ENCODE measurements around the gene TBKBP1.

TBKBP1 gene, protein sequence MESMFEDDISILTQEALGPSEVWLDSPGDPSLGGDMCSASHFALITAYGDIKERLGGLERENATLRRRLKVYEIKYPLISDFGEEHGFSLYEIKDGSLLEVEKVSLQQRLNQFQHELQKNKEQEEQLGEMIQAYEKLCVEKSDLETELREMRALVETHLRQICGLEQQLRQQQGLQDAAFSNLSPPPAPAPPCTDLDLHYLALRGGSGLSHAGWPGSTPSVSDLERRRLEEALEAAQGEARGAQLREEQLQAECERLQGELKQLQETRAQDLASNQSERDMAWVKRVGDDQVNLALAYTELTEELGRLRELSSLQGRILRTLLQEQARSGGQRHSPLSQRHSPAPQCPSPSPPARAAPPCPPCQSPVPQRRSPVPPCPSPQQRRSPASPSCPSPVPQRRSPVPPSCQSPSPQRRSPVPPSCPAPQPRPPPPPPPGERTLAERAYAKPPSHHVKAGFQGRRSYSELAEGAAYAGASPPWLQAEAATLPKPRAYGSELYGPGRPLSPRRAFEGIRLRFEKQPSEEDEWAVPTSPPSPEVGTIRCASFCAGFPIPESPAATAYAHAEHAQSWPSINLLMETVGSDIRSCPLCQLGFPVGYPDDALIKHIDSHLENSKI

DNA sequence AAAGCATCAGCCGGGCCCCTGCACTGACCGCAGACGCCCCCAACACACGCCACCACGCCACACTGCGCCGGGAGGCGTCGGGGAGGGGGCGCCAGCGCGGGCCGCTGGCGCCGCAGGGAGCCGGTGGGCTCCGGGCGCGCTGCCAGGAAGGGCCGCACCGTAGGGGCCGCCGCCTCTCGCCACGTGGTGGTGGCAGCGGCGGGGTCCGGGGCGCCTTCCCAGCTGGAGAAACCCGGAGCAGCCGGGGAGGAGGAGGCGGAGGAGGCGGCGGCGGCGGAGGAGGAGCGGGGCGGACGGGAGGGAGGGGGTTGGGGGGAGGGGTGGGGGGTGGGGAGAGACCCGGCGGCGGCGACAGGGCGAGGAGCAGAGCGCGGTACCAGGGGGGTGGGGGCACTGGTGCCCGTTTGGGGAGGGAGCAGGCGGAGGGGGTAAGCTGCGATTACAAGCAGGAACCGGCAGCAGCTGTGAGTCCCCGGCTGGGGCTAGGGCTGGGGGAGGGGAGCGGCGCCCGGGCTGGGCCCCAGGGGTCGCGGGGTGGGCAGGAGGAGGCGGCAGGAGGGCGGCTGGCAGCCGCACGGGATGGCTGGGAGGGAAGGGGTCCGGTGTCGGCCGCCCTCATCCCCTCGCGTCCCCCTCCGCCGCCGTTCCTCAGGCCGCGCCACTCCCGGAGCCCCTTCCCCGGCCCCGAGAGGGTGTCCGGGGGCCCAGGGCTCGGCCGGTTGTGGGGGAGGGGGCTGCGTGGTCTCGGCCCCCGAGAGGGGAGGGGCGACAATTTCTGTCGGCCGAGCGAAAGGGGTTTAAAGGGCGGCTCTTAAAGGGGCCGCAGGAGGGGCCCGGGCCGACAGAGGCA, at the start of gene TBKBP1:
TBKBP1 (plus strand) TSS at position 431 of the 850 bp plus-strand sequence. CDS start 1,952 bp downstream, outside the sequence.
- DNase-seq (ENCODE audit: low spot score) = peak; percentile 68
- TF ChIP-seq, protein P1, sequence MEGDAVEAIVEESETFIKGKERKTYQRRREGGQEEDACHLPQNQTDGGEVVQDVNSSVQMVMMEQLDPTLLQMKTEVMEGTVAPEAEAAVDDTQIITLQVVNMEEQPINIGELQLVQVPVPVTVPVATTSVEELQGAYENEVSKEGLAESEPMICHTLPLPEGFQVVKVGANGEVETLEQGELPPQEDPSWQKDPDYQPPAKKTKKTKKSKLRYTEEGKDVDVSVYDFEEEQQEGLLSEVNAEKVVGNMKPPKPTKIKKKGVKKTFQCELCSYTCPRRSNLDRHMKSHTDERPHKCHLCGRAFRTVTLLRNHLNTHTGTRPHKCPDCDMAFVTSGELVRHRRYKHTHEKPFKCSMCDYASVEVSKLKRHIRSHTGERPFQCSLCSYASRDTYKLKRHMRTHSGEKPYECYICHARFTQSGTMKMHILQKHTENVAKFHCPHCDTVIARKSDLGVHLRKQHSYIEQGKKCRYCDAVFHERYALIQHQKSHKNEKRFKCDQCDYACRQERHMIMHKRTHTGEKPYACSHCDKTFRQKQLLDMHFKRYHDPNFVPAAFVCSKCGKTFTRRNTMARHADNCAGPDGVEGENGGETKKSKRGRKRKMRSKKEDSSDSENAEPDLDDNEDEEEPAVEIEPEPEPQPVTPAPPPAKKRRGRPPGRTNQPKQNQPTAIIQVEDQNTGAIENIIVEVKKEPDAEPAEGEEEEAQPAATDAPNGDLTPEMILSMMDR (IDR thresholded peaks at IDR 0.05; ENCODE audit: extremely low read depth, insufficient read depth, missing control alignments) = no peak
- in situ Hi-C loops (cut with MboI; ENCODE audit: low pct_unique_long_range_greater_than_20kb, low sequenced_read_pairs, unreplicated experiment) = no loop called here

DNA sequence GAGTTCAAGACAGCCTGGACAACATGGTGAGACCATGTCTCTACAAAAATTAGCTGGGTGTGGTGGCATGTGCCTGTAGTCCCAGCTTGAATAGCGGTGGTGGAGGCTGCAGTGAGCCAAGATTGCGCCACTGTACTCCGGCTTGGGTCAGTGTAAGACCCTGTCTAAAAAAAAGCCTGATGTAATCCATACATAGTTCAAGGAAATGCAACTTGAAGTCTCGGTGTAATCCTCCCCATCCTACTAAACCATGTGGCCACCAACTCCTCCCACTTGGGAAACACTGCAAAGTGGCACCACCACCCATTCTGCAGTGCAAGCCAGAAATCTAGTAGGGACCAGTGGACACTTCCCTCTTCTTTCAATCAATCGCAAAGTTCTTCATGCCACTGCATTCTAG, 49.6 kb upstream of the TBKBP1 start:
- TF ChIP-seq, protein P1 (IDR thresholded peaks at IDR 0.05; ENCODE audit: extremely low read depth, insufficient read depth, missing control alignments) = no peak
- DNase-seq (ENCODE audit: low spot score) = no peak
- in situ Hi-C loops (cut with MboI; ENCODE audit: low pct_unique_long_range_greater_than_20kb, low sequenced_read_pairs, unreplicated experiment) = no loop called here

DNA sequence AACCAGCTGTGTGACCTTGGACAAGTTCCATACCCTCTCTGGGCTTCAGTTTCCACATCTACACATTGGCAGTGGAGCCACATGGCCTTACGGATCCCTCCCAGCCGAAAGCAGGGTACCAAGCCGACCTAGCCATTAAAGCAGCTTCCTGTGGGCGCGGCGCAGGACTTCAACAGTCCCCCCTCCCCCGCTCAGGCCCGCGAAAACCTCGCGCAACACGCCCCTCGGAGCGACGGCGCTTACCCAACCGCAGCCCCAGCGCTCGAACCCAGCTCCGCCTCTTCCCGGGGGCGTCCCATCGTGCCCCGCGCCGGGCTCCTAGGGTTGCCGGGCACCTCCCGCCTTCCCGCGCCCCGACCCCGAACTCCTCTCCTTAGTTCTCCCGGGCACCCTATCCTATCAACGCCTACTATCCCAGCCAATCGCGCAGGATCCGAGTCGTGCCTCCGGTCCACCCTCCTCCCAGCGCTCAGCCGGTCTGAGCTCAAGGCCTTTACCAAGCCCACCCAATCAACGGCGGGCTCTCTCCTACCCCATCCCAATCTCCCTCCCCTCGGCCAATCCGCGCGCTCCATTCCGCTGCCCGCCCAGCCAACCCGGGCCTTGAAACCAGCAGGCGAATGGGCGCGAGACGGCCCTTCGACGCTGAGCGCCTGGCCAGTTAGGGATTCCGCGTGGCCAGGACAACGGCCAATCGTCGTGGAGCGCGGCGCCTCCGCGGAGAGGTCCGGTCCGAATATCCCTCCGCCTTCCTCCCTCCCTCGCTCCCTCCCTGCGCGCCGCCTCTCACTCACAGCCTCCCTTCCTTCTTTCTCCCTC, 44.6 kb upstream of the TBKBP1 start, which contains the start of gene KPNB1:
KPNB1 (plus strand) TSS at position 767 of the 819 bp plus-strand sequence. CDS start 326 bp downstream, outside the sequence.
- DNase-seq (ENCODE audit: low spot score) = peak; percentile 94
- TF ChIP-seq, protein P1 (IDR thresholded peaks at IDR 0.05; ENCODE audit: extremely low read depth, insufficient read depth, missing control alignments) = no peak
- in situ Hi-C loops (cut with MboI; ENCODE audit: low pct_unique_long_range_greater_than_20kb, low sequenced_read_pairs, unreplicated experiment) = no loop called here

DNA sequence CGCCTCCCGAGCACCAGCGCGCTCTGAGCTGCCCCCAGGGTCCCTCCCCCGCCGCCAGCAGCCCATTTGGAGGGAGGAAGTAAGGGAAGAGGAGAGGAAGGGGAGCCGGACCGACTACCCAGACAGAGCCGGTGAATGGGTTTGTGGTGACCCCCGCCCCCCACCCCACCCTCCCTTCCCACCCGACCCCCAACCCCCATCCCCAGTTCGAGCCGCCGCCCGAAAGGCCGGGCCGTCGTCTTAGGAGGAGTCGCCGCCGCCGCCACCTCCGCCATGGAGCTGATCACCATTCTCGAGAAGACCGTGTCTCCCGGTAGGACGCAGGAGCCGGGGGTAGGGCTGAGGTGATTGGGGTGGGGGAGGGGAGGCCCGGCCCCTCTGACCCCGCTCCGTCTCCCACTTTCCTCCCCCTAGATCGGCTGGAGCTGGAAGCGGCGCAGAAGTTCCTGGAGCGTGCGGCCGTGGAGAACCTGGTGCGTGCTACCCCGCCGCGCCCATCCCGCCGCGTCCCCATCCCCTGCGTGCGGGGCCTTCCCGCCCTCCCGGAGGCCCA, 43.9 kb upstream of the TBKBP1 start:
- peak; percentile 60 for DNase-seq (ENCODE audit: low spot score)
- in situ Hi-C loops (cut with MboI; ENCODE audit: low pct_unique_long_range_greater_than_20kb, low sequenced_read_pairs, unreplicated experiment) = no loop called here
- TF ChIP-seq, protein P1 (IDR thresholded peaks at IDR 0.05; ENCODE audit: extremely low read depth, insufficient read depth, missing control alignments) = no peak

DNA sequence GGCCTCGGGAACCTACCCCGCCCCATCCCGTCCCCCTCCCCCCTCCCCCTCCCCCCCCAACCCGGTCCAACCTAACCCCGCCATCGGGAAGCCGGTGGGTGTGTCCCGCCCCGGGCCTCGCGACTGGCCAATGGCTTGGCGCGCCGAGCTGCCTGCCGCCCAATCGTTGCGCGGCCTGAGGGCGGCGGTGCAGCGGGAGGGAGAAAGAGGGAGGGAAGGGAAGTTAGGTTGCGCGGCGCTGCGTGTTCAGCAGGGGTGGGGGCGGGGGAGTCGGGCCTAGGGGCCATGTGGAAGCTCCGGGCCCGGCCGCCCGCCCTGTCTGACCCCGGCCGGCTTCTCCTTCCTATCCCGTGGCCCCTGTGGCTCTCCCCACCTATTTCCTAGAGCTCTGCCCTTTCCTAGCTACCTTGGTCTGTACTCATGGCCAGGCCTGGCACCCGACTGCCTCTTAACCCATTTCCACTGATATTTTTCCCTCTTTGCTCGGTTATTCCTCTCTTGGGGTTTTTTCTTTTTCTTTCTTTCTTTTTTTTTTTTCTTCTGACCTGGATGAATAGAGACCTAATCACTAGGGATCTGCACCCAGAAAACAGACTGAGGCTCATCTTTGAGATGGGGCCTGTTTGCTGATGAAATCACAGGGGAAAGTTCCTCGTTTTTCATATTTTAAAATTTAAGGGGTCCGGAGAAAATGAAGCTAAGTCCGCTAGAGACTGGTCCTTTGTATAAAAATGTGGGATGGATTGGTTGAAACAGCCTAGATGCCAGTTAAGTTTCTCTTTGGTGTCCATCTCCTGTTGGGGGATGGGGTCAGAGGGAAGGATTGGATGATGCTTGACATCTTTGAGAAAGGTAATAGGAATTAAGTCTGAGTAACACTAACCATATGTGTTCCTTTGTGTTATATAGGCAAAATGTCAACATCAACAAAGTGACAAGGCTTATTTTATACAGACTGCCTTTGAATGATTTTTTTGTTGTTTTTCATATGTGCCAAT, 43.1 kb upstream of the TBKBP1 start:
- TF ChIP-seq, protein P1 (IDR thresholded peaks at IDR 0.05; ENCODE audit: extremely low read depth, insufficient read depth, missing control alignments) = no peak
- DNase-seq (ENCODE audit: low spot score) = peak; percentile 92
- in situ Hi-C loops (cut with MboI; ENCODE audit: low pct_unique_long_range_greater_than_20kb, low sequenced_read_pairs, unreplicated experiment) = no loop called here

All from GM13977 (cell line).